ENCODE results near the gene DISC1. TPM values are rescaled to one million over a fixed set of nuclear protein-coding genes. Genes with fewer than 3 reads are reported as not detected.

Gene DISC1
- polyA plus RNA-seq, 4 donors: 5.6 to 5.9 (median 5.8) TPM

GRCh38 chr1:231919886-231920285 lies 293.3 kb downstream of the DISC1 start:
- no peak for DNase-seq (ENCODE audit: low read depth in 4 of 4, low spot score in 3 of 4)

GRCh38 chr1:231921646-231922345 lies 295.2 kb downstream of the DISC1 start:
- DNase-seq (ENCODE audit: low read depth in 4 of 4, low spot score in 3 of 4): no peak

- DNase-seq (ENCODE audit: low read depth in 4 of 4, low spot score in 3 of 4): no peak
These were observed 297.0 kb downstream of the DISC1 start for GRCh38 chr1:231923491-231924041.

- peak in 1 of 4 donors; percentile 16 for DNase-seq (ENCODE audit: low read depth in 4 of 4, low spot score in 3 of 4)
These were observed 297.6 kb downstream of the DISC1 start for GRCh38 chr1:231924180-231924579.

- DNase-seq (ENCODE audit: low read depth in 4 of 4, low spot score in 3 of 4): no peak
These were observed 299.3 kb downstream of the DISC1 start for GRCh38 chr1:231925864-231926263.

- no peak for DNase-seq (ENCODE audit: low read depth in 4 of 4, low spot score in 3 of 4)
These were observed 299.8 kb downstream of the DISC1 start for GRCh38 chr1:231926340-231926739.

GRCh38 chr1:231926933-231927332 lies 300.3 kb downstream of the DISC1 start:
- DNase-seq (ENCODE audit: low read depth in 4 of 4, low spot score in 3 of 4): no peak

- no peak for DNase-seq (ENCODE audit: low read depth in 4 of 4, low spot score in 3 of 4)
These were observed 300.8 kb downstream of the DISC1 start for GRCh38 chr1:231927431-231927830.

- DNase-seq (ENCODE audit: low read depth in 4 of 4, low spot score in 3 of 4): peak in 2 of 4 donors; percentile 22 to 37
These were observed 302.7 kb downstream of the DISC1 start for GRCh38 chr1:231929311-231929710.

GRCh38 chr1:231930257-231930947 lies 303.8 kb downstream of the DISC1 start:
- DNase-seq (ENCODE audit: low read depth in 4 of 4, low spot score in 3 of 4): no peak

- DNase-seq (ENCODE audit: low read depth in 4 of 4, low spot score in 3 of 4): no peak
These were observed 304.6 kb downstream of the DISC1 start for GRCh38 chr1:231931146-231931545.

GRCh38 chr1:231931846-231932454 lies 305.4 kb downstream of the DISC1 start:
- DNase-seq (ENCODE audit: low read depth in 4 of 4, low spot score in 3 of 4): no peak

- no peak for DNase-seq (ENCODE audit: low read depth in 4 of 4, low spot score in 3 of 4)
These were observed 307.4 kb downstream of the DISC1 start for GRCh38 chr1:231933711-231934626.

GRCh38 chr1:231934797-231935196 lies 308.2 kb downstream of the DISC1 start:
- peak in 1 of 4 donors; percentile 24 for DNase-seq (ENCODE audit: low read depth in 4 of 4, low spot score in 3 of 4)

GRCh38 chr1:231935856-231936255 lies 309.3 kb downstream of the DISC1 start:
- no peak for DNase-seq (ENCODE audit: low read depth in 4 of 4, low spot score in 3 of 4)

- DNase-seq (ENCODE audit: low read depth in 4 of 4, low spot score in 3 of 4): peak in 1 of 4 donors; percentile 48
These were observed 310.6 kb downstream of the DISC1 start for GRCh38 chr1:231936983-231937775.

- DNase-seq (ENCODE audit: low read depth in 4 of 4, low spot score in 3 of 4): no peak
These were observed 311.6 kb downstream of the DISC1 start for GRCh38 chr1:231938211-231938610.

- DNase-seq (ENCODE audit: low read depth in 4 of 4, low spot score in 3 of 4): no peak
These were observed 312.1 kb downstream of the DISC1 start for GRCh38 chr1:231938711-231939110.

GRCh38 chr1:231939118-231939517 lies 312.5 kb downstream of the DISC1 start:
- no peak for DNase-seq (ENCODE audit: low read depth in 4 of 4, low spot score in 3 of 4)

- no peak for DNase-seq (ENCODE audit: low read depth in 4 of 4, low spot score in 3 of 4)
These were observed 313.5 kb downstream of the DISC1 start for GRCh38 chr1:231940116-231940515.
